HG02885 (cell line): ENCODE results near the gene NFAT5.
"Not testable (repeated sequence)": the region's sequence is repeated elsewhere in the genome, so short reads cannot be mapped to it uniquely, and the experiment has no call there.

Source experiments
- ATAC-seq: cut with Tn5 transposase; IDR thresholded peaks from one replicate; pipeline ENCODE4 v1.9.1; 2021; ENCODE audit warnings: mild to moderate bottlenecking; ENCODE audit not compliant: unreplicated experiment, poor library complexity

Gene NFAT5

GRCh38 chr16:69565671-69566239 is at the start of gene NFAT5:
NFAT5 (plus strand) TSS chr16:69565966; CDS start chr16:69566302, 336 bp downstream.
- peak; percentile 61 for ATAC-seq

GRCh38 chr16:69517914-69518313 is 47.9 kb upstream of the NFAT5 start:
- not testable (repeated sequence) for ATAC-seq

GRCh38 chr16:69520413-69520799 is 45.4 kb upstream of the NFAT5 start:
- ATAC-seq = no peak

GRCh38 chr16:69520800-69521602 is 44.8 kb upstream of the NFAT5 start:
- ATAC-seq = peak; percentile 49

- ATAC-seq = no peak
These were observed 43.7 kb upstream of the NFAT5 start for GRCh38 chr16:69522041-69522578.

GRCh38 chr16:69522732-69523404 is 42.9 kb upstream of the NFAT5 start:
- no peak for ATAC-seq

- no peak for ATAC-seq
These were observed 42.0 kb upstream of the NFAT5 start for GRCh38 chr16:69523566-69524305.

GRCh38 chr16:69526831-69527655 is 38.7 kb upstream of the NFAT5 start:
- ATAC-seq = no peak

GRCh38 chr16:69531988-69532387 is 33.8 kb upstream of the NFAT5 start:
- ATAC-seq = no peak

GRCh38 chr16:69532641-69533455 is 32.9 kb upstream of the NFAT5 start:
- no peak for ATAC-seq

GRCh38 chr16:69534720-69535119 is 31.0 kb upstream of the NFAT5 start:
- no peak for ATAC-seq

- ATAC-seq = no peak
These were observed 30.4 kb upstream of the NFAT5 start for GRCh38 chr16:69535123-69536050.

- no peak for ATAC-seq
These were observed 28.1 kb upstream of the NFAT5 start for GRCh38 chr16:69537706-69538080.

GRCh38 chr16:69538808-69539207 is 27.0 kb upstream of the NFAT5 start:
- ATAC-seq = no peak

- no peak for ATAC-seq
These were observed 22.8 kb upstream of the NFAT5 start for GRCh38 chr16:69542974-69543373.

- no peak for ATAC-seq
These were observed 21.7 kb upstream of the NFAT5 start for GRCh38 chr16:69544088-69544487.

- not testable (repeated sequence) for ATAC-seq
These were observed 19.1 kb upstream of the NFAT5 start for GRCh38 chr16:69546663-69547062.

- ATAC-seq = no peak
These were observed 12.4 kb upstream of the NFAT5 start for GRCh38 chr16:69553332-69553731.
